Peyer's patch (tissue), 4 donors: ENCODE results near the gene TMEM117. TPM values are rescaled to one million over a fixed set of nuclear protein-coding genes. Genes with fewer than 3 reads are reported as not detected.
"Not testable (repeated sequence)": the region's sequence is repeated elsewhere in the genome, so short reads cannot be mapped to it uniquely, and the experiment has no call there.

Experiments used
- DNase-seq, 3 donors: peaks; one replicate each; pipeline ENCODE4 v3.0.0-alpha.2; 2017 to 2019
- H3K27ac ChIP-seq, 4 donors: fragments of 200-600 bp; sonication (generic); one replicate each; pipeline ENCODE4 v1.5.1; 2016 to 2019
- H3K27me3 ChIP-seq, 2 donors: fragments of 200-600 bp; sonication (generic); one replicate each; pipeline ENCODE4 v1.5.1; 2019
- H3K36me3 ChIP-seq, 3 donors: fragments of 200-600 bp; sonication (generic); one replicate each; pipeline ENCODE4 v1.5.1; 2016 to 2019
- H3K4me1 ChIP-seq, 4 donors: fragments of 200-600 bp; sonication (generic); one replicate each; pipeline ENCODE4 v1.5.1; 2016 to 2019
- H3K4me3 ChIP-seq, 4 donors: fragments of 200-600 bp; sonication (generic); 1 replicate in 3 of 4; 2 replicates in 1 of 4; pipeline ENCODE4 v1.5.1; 2016 to 2019; ENCODE audit warnings: mild to moderate bottlenecking in 1 of 4
- H3K9me3 ChIP-seq, 4 donors: fragments of 200-600 bp; sonication (generic); one replicate each; pipeline ENCODE4 v1.5.1; 2016 to 2019; ENCODE audit warnings: mild to moderate bottlenecking in 1 of 4
- CTCF ChIP-seq, 6 experiments: fragments of 450-650 bp in 4 of 6; fragments of 200-600 bp in 2 of 6; sonication (generic) in 1 of 6; IDR thresholded peaks; one replicate each; pipeline ENCODE4 v1.5.1; 2017 to 2019; ENCODE audit warnings: antibody characterized with exemption in 6 of 6, mild to moderate bottlenecking in 3 of 6, moderate library complexity in 1 of 6
- POLR2A ChIP-seq, 2 donors: fragments of 450-650 bp; IDR thresholded peaks; one replicate each; pipeline ENCODE4 v1.5.1; 2017; ENCODE audit warnings: antibody characterized with exemption in 2 of 2, mild to moderate bottlenecking in 2 of 2, moderate library complexity in 2 of 2
- total RNA-seq, 4 donors: library from RNA; depleted of rRNA; stranded (reverse); fragments of >200 nt; gene quantifications; one replicate each; pipeline ENCODE4 v1.1.0, GENCODE V29; 2016

Gene TMEM117
- total RNA-seq, 4 donors from 2014 or later, result 10.7 to 60.1 (median 51.9) TPM

GRCh38 chr12:43858991-43859390 lies 23.1 kb downstream of the TMEM117 start:
- no peak for DNase-seq
- Histone ChIP-seq H3K9me3 (no peaks in the 10 kb centered on the region), H3K27me3 (no peaks in the 10 kb centered on the region), H3K27ac (no peak overlapping the region), H3K4me3 (no peak overlapping the region), H3K4me1 (no peaks in the 10 kb centered on the region), H3K36me3 (no peaks in the 10 kb centered on the region)
- no peak for TF ChIP-seq POLR2A (IDR thresholded peaks at IDR 0.05)
- TF ChIP-seq CTCF (IDR thresholded peaks at IDR 0.05), result no peak

GRCh38 chr12:43861015-43861839 lies 25.3 kb downstream of the TMEM117 start:
- no peak for TF ChIP-seq CTCF (IDR thresholded peaks at IDR 0.05)
- TF ChIP-seq POLR2A (IDR thresholded peaks at IDR 0.05), result no peak
- H3K36me3 ChIP-seq, result no peaks in the 10 kb centered on the region
- H3K9me3 ChIP-seq, result no peaks in the 10 kb centered on the region
- DNase-seq, result no peak
- H3K27ac ChIP-seq, result no peak overlapping the region
- H3K27me3 ChIP-seq, result no peaks in the 10 kb centered on the region
- no peak overlapping the region for H3K4me3 ChIP-seq
- no peaks in the 10 kb centered on the region for H3K4me1 ChIP-seq

GRCh38 chr12:43861840-43862150 lies 25.9 kb downstream of the TMEM117 start:
- Histone ChIP-seq H3K4me3 (no peak overlapping the region), H3K4me1 (no peaks in the 10 kb centered on the region), H3K27ac (no peak overlapping the region), H3K36me3 (no peaks in the 10 kb centered on the region), H3K9me3 (no peaks in the 10 kb centered on the region), H3K27me3 (no peaks in the 10 kb centered on the region)
- no peak for TF ChIP-seq CTCF (IDR thresholded peaks at IDR 0.05)
- no peak for TF ChIP-seq POLR2A (IDR thresholded peaks at IDR 0.05)
- DNase-seq, result no peak

- no peaks in the 10 kb centered on the region for H3K4me1 ChIP-seq
- no peak overlapping the region for H3K4me3 ChIP-seq
- no peak for TF ChIP-seq POLR2A (IDR thresholded peaks at IDR 0.05)
- TF ChIP-seq CTCF (IDR thresholded peaks at IDR 0.05), result no peak
- no peaks in the 10 kb centered on the region for H3K9me3 ChIP-seq
- H3K27me3 ChIP-seq, result no peaks in the 10 kb centered on the region
- DNase-seq, result no peak
- H3K36me3 ChIP-seq, result no peaks in the 10 kb centered on the region
- no peak overlapping the region for H3K27ac ChIP-seq
Measured at GRCh38 chr12:43863770-43864366, 28.0 kb downstream of the TMEM117 start.

GRCh38 chr12:43864557-43864956 lies 28.7 kb downstream of the TMEM117 start:
- not testable (repeated sequence) for DNase-seq, H3K4me3 ChIP-seq, H3K27ac ChIP-seq, H3K27me3 ChIP-seq, H3K4me1 ChIP-seq, H3K9me3 ChIP-seq, H3K36me3 ChIP-seq

GRCh38 chr12:43869184-43869583 lies 33.3 kb downstream of the TMEM117 start:
- H3K27ac ChIP-seq, result no peak overlapping the region
- H3K36me3 ChIP-seq, result no peaks in the 10 kb centered on the region
- DNase-seq, result no peak
- TF ChIP-seq CTCF (IDR thresholded peaks at IDR 0.05) (no peak), POLR2A (IDR thresholded peaks at IDR 0.05) (no peak)
- H3K4me1 ChIP-seq, result no peaks in the 10 kb centered on the region
- H3K4me3 ChIP-seq, result no peak overlapping the region
- H3K9me3 ChIP-seq, result no peaks in the 10 kb centered on the region
- H3K27me3 ChIP-seq, result no peaks in the 10 kb centered on the region

- DNase-seq, H3K27me3 ChIP-seq, H3K9me3 ChIP-seq, H3K27ac ChIP-seq, H3K36me3 ChIP-seq, H3K4me1 ChIP-seq, H3K4me3 ChIP-seq: not testable (repeated sequence)
Measured at GRCh38 chr12:43869765-43870164, 33.9 kb downstream of the TMEM117 start.

GRCh38 chr12:43871258-43871657 lies 35.4 kb downstream of the TMEM117 start:
- H3K9me3 ChIP-seq, H3K36me3 ChIP-seq, DNase-seq, H3K27ac ChIP-seq, H3K27me3 ChIP-seq, H3K4me1 ChIP-seq, H3K4me3 ChIP-seq: not testable (repeated sequence)
